CD4-positive, CD25-positive, alpha-beta regulatory T cell (primary cell): ENCODE results near the gene PPP1R15B. TPM values are rescaled to one million over a fixed set of nuclear protein-coding genes. Genes with fewer than 3 reads are reported as not detected.

Experiments used
- ATAC-seq, 2 donors: fragments of 150-1000 bp; cut with Tn5 transposase; one replicate each; pipeline ENCODE4 v1.10.0; 2021; ENCODE audit warnings: low read depth in 2 of 2, moderate number of reproducible peaks in 2 of 2, moderate library complexity in 1 of 2
- DNase-seq, 3 donors: peaks; one replicate each; pipeline versions ENCODE4 v3.0.0 to v3.0.0-alpha.2; 2012 to 2022; ENCODE audit warnings: mixed read lengths in 1 of 3
- H3K27ac ChIP-seq: one replicate; pipeline ENCODE4 v1.7.0; 2013; ENCODE audit warnings: mild to moderate bottlenecking, low read length; ENCODE audit not compliant: insufficient read depth, poor library complexity, severe bottlenecking
- H3K27me3 ChIP-seq: one replicate; pipeline ENCODE4 v1.7.0; 2013; ENCODE audit warnings: low read length; ENCODE audit not compliant: control insufficient read depth, insufficient read depth
- H3K36me3 ChIP-seq: one replicate; pipeline ENCODE4 v1.7.0; 2013; ENCODE audit warnings: mild to moderate bottlenecking, low read length, moderate library complexity; ENCODE audit not compliant: control insufficient read depth, insufficient read depth
- H3K4me1 ChIP-seq: 2 replicates; pipeline ENCODE4 v1.7.0; 2013; ENCODE audit warnings: mild to moderate bottlenecking, low read length; ENCODE audit not compliant: insufficient read depth, control insufficient read depth, poor library complexity, severe bottlenecking
- H3K4me3 ChIP-seq: one replicate; pipeline ENCODE4 v1.7.0; 2013; ENCODE audit warnings: low read depth, mild to moderate bottlenecking, low read length, moderate library complexity
- H3K9me3 ChIP-seq, 2 experiments: 1 replicate in 1 of 2; 2 replicates in 1 of 2; pipeline ENCODE4 v1.7.0; 2013; ENCODE audit warnings: low read length in 2 of 2, mild to moderate bottlenecking in 1 of 2, moderate library complexity in 1 of 2; ENCODE audit not compliant: control insufficient read depth in 2 of 2
- H3K27ac Mint-ChIP-seq, 3 donors: one replicate each; pipeline ENCODE4 v1.8.0; 2020 to 2022; ENCODE audit warnings: mild to moderate bottlenecking in 3 of 3, mixed read lengths in 3 of 3, moderate library complexity in 2 of 3
- H3K27me3 Mint-ChIP-seq: one replicate; pipeline ENCODE4 v1.8.0; 2022; ENCODE audit warnings: mild to moderate bottlenecking, mixed read lengths
- H3K36me3 Mint-ChIP-seq: one replicate; pipeline ENCODE4 v1.8.0; 2020; ENCODE audit warnings: mixed read lengths
- H3K4me1 Mint-ChIP-seq, 4 donors: one replicate each; pipeline ENCODE4 v1.8.0; 2020 to 2022; ENCODE audit warnings: mixed read lengths in 4 of 4, mild to moderate bottlenecking in 1 of 4
- H3K4me3 Mint-ChIP-seq, 4 donors: one replicate each; pipeline ENCODE4 v1.8.0; 2020 to 2022; ENCODE audit warnings: mild to moderate bottlenecking in 4 of 4, mixed read lengths in 4 of 4, moderate library complexity in 3 of 4
- H3K9me3 Mint-ChIP-seq, 7 donors: one replicate each; pipeline ENCODE4 v1.8.0; 2020 to 2022; ENCODE audit warnings: mixed read lengths in 7 of 7, mild to moderate bottlenecking in 3 of 7, moderate library complexity in 2 of 7
- polyA plus RNA-seq, 4 donors: library from polyadenylated mRNA; unstranded; fragments of 300-500 nt; fragmentation: Illumina TruSeq; gene quantifications; one replicate each; pipeline ENCODE4 v1.2.3, GENCODE V29; 2021
- total RNA-seq: library from RNA; stranded (reverse); gene quantifications from one replicate; pipeline ENCODE4 v1.2.3, GENCODE V29; 2022

PPP1R15B gene
- total and polyA plus RNA-seq, 5 donors from 2014 or later, result 13.2 to 239 (median 22.1) TPM

DNA sequence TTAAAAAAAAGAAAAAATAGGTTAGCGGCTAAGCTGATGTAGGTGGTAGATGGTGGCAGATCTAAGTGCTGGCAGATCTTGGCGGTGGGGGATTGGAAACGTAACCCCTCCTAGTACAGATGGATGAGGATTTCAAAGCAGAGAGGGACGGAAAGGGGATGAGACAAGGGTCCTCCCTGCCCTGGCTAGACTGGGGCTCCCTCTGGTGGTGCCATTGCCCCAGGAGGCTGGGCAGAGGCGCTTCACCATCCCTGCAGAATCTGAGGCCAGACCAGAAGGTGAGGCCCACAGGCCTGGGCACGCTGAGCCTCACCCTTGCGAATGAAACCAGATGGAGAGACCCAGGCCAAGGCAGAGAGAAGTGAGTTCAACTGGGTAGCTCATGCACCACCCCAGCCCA, 44.9 kb downstream of the PPP1R15B start:
- H3K27ac ChIP-seq, result no peak overlapping the region
- no peaks in the 10 kb centered on the region for H3K27me3 Mint-ChIP-seq
- no peak overlapping the region for H3K4me3 ChIP-seq
- H3K27me3 ChIP-seq, result no peaks in the 10 kb centered on the region
- H3K9me3 ChIP-seq, result no peaks in the 10 kb centered on the region
- peaks cover 0 to 2% (median 0%) of the 10 kb centered on the region in 7 donors for H3K9me3 Mint-ChIP-seq
- H3K4me1 ChIP-seq, result peaks cover 7% of the 10 kb centered on the region
- H3K36me3 Mint-ChIP-seq, result no peaks in the 10 kb centered on the region
- ATAC-seq, result no peak
- H3K4me3 Mint-ChIP-seq, result peak overlapping the region in 1 of 4 donors; percentile 19
- H3K27ac Mint-ChIP-seq, result no peak overlapping the region
- DNase-seq, result no peak
- H3K4me1 Mint-ChIP-seq, result peaks cover 5 to 7% (median 5%) of the 10 kb centered on the region in 4 donors
- no peaks in the 10 kb centered on the region for H3K36me3 ChIP-seq

DNA sequence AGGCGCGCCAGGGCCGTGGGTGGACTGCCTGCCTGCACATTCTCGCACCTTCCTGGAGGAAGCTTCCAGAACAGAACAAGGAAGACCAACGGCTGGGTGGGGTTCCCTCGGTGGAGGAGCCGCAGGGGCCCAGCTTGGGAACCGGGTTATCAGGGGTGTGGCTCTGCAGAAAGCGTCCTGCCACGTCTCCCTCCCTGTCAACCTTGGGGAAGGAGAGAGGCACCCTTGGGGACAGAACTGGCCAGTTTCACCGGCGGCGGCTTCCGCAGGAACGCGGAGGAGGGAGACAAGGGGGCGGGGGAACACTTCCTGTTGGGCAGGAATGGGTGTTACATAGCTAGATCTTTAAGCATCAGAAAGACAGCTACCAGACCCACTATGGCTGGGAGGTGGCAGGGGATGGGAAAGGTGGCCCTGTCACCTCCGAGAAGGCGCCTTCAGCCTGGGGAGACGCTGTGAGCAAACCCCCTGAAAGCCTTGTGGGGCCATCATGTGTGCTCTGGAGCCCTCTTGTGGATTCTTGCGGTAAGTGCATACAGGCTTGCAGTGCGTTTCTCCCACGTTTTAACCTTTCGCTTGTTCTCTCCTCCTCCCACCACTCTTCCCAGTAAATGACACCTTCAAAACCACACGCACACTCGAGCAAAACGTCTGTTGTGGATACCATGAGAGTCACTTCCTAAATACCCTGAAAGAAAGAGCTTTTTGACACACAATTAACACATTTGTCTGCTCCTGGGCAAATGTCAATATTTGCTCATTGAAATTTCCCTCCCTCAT, 48.1 kb downstream of the PPP1R15B start:
- H3K9me3 Mint-ChIP-seq, result peaks cover 0 to 3% (median 0%) of the 10 kb centered on the region in 7 donors
- peaks cover 2 to 7% (median 5%) of the 10 kb centered on the region in 4 donors for H3K4me1 Mint-ChIP-seq
- H3K9me3 ChIP-seq, result no peaks in the 10 kb centered on the region

DNA sequence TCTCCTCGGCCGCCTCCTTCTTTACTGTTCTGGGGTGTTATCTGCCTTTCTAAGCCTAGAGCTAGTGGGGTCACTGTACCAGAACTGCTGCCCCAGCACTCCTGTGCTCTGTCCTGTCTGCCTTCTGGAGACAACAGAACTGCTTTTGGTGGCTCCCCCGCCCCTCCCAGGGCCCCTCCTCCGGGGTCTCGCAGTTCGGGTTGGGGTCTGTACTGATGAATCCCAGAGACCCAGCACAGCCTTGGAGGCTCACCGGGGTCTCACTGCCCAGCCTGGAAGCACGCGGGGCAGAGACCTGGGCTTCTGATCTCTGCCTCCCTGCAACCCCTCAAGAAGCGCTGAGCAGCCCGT, 48.7 kb downstream of the PPP1R15B start:
- Mint-ChIP-seq H3K4me3 (peak overlapping the region; percentile 59 to 87 (median 82)), H3K27me3 (peaks cover 4% of the 10 kb centered on the region), H3K27ac (peak overlapping the region; percentile 5 to 93 (median 48)), H3K36me3 (no peaks in the 10 kb centered on the region), H3K4me1 (peaks cover 2 to 7% (median 5%) of the 10 kb centered on the region in 4 donors), H3K9me3 (peaks cover 0 to 3% (median 0%) of the 10 kb centered on the region in 7 donors)
- ATAC-seq (peak in 1 of 2 donors; percentile 9), DNase-seq (no peak)
- no peaks in the 10 kb centered on the region for H3K36me3 ChIP-seq
- H3K4me1 ChIP-seq, result peaks cover 7% of the 10 kb centered on the region
- no peaks in the 10 kb centered on the region for H3K9me3 ChIP-seq
- no peaks in the 10 kb centered on the region for H3K27me3 ChIP-seq
- H3K4me3 ChIP-seq, result peak overlapping the region; percentile 66
- H3K27ac ChIP-seq, result no peak overlapping the region

More for the DNA sequence above, 48.1 kb downstream of the PPP1R15B start:
- Histone ChIP-seq H3K27ac (no peak overlapping the region), H3K27me3 (no peaks in the 10 kb centered on the region), H3K4me1 (peaks cover 7% of the 10 kb centered on the region), H3K4me3 (peak overlapping the region; percentile 66), H3K36me3 (no peaks in the 10 kb centered on the region)
- ATAC-seq (peak; percentile 82 to 83), DNase-seq (peak; percentile 60 to 83 (median 76))
- Mint-ChIP-seq H3K27ac (peak overlapping the region; percentile 5 to 93 (median 48)), H3K4me3 (peak overlapping the region; percentile 59 to 87 (median 82)), H3K36me3 (no peaks in the 10 kb centered on the region), H3K27me3 (peaks cover 4% of the 10 kb centered on the region)

GRCh38 chr1:204361781-204362180, 49.8 kb downstream of the PPP1R15B start:
- ATAC-seq, result no peak
- H3K9me3 ChIP-seq, result no peaks in the 10 kb centered on the region
- peak overlapping the region in 3 of 4 donors; percentile 54 to 76 (median 66) for H3K4me3 Mint-ChIP-seq

DNA sequence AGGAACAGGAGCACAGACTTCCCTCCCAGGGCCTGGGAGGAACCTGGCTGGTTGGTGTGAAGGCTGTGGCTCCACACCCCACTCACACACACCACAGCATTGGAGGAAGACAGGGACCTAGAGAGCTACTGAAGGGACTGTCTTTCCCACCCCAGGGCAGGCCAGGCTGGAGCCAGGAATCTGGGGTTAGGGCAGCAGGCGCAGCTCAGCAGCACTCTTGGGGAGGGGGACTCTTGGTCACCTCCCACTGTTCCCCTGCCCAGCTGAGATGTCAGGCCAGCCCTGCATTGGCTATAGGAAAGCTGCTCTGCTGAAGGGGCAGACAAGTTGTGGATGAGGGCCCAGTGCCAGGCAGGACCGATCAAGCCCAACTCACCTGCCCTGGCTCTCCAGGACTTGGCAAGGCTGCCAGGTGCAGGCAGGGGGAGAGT, 50.3 kb downstream of the PPP1R15B start:
- H3K4me3 ChIP-seq, result no peak overlapping the region
- no peaks in the 10 kb centered on the region for H3K9me3 ChIP-seq
- H3K4me1 ChIP-seq, result peaks cover 7% of the 10 kb centered on the region
- Mint-ChIP-seq H3K4me3 (peak overlapping the region; percentile 29 to 76 (median 66)), H3K9me3 (peaks cover 0 to 3% (median 0%) of the 10 kb centered on the region in 7 donors), H3K27ac (no peak overlapping the region), H3K27me3 (peaks cover 4% of the 10 kb centered on the region), H3K36me3 (no peaks in the 10 kb centered on the region), H3K4me1 (peaks cover 2 to 7% (median 5%) of the 10 kb centered on the region in 4 donors)
- H3K27me3 ChIP-seq, result no peaks in the 10 kb centered on the region
- ATAC-seq (no peak), DNase-seq (no peak)
- no peak overlapping the region for H3K27ac ChIP-seq
- no peaks in the 10 kb centered on the region for H3K36me3 ChIP-seq

More at GRCh38 chr1:204361781-204362180, 49.8 kb downstream of the PPP1R15B start:
- Histone ChIP-seq H3K4me1 (peaks cover 7% of the 10 kb centered on the region), H3K27ac (no peak overlapping the region), H3K27me3 (no peaks in the 10 kb centered on the region), H3K4me3 (no peak overlapping the region), H3K36me3 (no peaks in the 10 kb centered on the region)
- no peak overlapping the region for H3K27ac Mint-ChIP-seq
- peaks cover 0 to 3% (median 0%) of the 10 kb centered on the region in 7 donors for H3K9me3 Mint-ChIP-seq
- no peaks in the 10 kb centered on the region for H3K36me3 Mint-ChIP-seq
- peaks cover 2 to 7% (median 5%) of the 10 kb centered on the region in 4 donors for H3K4me1 Mint-ChIP-seq
- no peak for DNase-seq
- peaks cover 4% of the 10 kb centered on the region for H3K27me3 Mint-ChIP-seq

GRCh38 chr1:204360314-204360713, 51.3 kb downstream of the PPP1R15B start:
- H3K4me1 Mint-ChIP-seq, result peaks cover 2 to 7% (median 5%) of the 10 kb centered on the region in 4 donors
- peaks cover 0 to 1% (median 0%) of the 10 kb centered on the region in 7 donors for H3K9me3 Mint-ChIP-seq
- no peaks in the 10 kb centered on the region for H3K9me3 ChIP-seq

DNA sequence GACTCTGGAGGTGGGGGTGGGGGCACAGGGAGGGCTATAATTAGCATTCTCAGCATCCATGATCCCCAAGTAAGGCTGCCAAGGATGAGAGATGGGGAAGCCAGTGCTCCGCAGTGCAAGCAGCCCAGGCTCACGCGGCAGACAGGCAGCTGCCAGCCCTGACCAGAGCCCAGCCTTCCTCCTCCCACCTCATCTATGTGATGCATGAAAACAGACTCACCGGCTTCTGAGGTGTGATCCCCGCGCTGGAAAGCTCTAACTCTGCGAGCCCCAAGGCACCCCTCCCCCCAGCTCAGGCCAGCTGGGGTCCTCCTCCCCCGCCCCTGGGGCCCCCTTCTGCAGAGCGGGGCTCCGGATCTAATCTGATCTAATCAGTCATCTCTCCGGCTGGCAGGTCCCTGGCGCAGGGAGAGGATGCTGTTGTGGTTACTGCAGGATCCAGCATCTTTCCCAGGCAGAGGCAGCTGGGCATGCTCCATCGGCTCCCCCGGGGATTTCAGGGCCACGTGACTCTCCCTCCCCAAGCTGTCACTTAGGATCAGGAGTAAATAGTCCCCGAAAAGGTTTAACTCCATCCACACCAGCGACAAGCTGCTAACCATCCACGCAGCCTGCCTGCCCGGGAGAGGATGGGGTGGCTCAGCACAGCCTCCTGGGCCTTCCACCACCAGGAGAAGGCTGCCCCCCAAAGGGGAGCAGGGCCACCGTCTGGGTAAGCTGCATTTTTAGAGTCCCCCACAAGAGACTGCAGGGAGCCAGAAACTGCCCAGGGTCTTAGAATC, 52.0 kb downstream of the PPP1R15B start, which contains the start of gene PLEKHA6:
TSS of gene PLEKHA6 (minus strand) at position 456 of the 782 bp plus-strand sequence. CDS start 86,202 bp downstream, outside the sequence.
- H3K4me1 Mint-ChIP-seq, result peaks cover 2 to 7% (median 5%) of the 10 kb centered on the region in 4 donors
- no peak for DNase-seq
- no peaks in the 10 kb centered on the region for H3K36me3 Mint-ChIP-seq
- ATAC-seq, result no peak
- no peak within 1 kb of the TSS for H3K27ac Mint-ChIP-seq
- Histone ChIP-seq H3K27ac (no peak within 1 kb of the TSS), H3K4me1 (peaks cover 7% of the 10 kb centered on the region), H3K27me3 (no peaks in the 10 kb centered on the region), H3K9me3 (no peaks in the 10 kb centered on the region), H3K36me3 (no peaks in the 10 kb centered on the region), H3K4me3 (no peak within 1 kb of the TSS)
- H3K27me3 Mint-ChIP-seq, result peaks cover 4% of the 10 kb centered on the region
- peaks cover 0 to 1% (median 0%) of the 10 kb centered on the region in 7 donors for H3K9me3 Mint-ChIP-seq
- peak within 1 kb of the TSS in 1 of 4 donors; percentile 57 for H3K4me3 Mint-ChIP-seq

More at GRCh38 chr1:204360314-204360713, 51.3 kb downstream of the PPP1R15B start:
- H3K4me3 Mint-ChIP-seq, result peak overlapping the region in 1 of 4 donors; percentile 57
- Histone ChIP-seq H3K27me3 (no peaks in the 10 kb centered on the region), H3K4me3 (no peak overlapping the region), H3K4me1 (peaks cover 7% of the 10 kb centered on the region), H3K27ac (no peak overlapping the region), H3K36me3 (no peaks in the 10 kb centered on the region)
- no peak overlapping the region for H3K27ac Mint-ChIP-seq
- DNase-seq (no peak), ATAC-seq (no peak)
- H3K27me3 Mint-ChIP-seq, result peaks cover 4% of the 10 kb centered on the region
- H3K36me3 Mint-ChIP-seq, result no peaks in the 10 kb centered on the region
